GM19035 (cell line): ENCODE data around the gene CDHR3.

Experiments
- ATAC-seq: cut with Tn5 transposase; IDR thresholded peaks from one replicate; pipeline ENCODE4 v1.9.1; 2021; ENCODE audit not compliant: unreplicated experiment

CDHR3 gene

DNA sequence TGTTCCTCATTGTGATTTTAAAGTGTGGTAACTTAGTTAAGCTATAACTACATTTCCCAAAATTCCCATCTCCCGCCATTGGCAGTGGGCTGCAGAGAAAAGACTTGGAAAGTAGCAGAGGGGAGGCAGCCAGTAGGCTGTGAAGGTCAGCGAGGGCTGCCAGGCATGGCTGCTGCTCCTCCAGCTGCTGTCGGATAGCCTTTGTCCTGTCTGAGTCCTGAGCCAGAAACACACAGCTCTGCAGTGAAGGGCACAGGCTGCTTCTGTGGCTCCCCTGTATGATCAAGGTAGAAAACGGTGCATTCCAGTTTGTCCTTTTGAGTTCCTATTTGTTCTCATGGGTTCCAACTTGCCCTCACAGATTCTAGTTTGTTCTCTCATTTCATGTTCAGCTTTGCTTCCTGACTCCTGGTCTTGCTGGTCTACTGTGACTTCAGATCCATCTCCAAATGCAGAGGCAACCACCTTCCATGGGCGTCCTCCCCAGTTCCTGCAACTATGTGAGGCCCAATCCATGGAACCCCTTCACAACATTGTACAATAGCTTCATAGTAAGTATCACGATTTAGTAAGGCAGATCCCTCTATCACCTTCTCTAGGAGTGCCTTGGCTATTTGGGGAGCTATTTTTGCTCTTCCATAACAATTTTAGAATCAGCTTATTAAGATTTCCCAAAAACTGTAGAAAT lies 117.4 kb downstream of the CDHR3 start:
- no peak for ATAC-seq

DNA sequence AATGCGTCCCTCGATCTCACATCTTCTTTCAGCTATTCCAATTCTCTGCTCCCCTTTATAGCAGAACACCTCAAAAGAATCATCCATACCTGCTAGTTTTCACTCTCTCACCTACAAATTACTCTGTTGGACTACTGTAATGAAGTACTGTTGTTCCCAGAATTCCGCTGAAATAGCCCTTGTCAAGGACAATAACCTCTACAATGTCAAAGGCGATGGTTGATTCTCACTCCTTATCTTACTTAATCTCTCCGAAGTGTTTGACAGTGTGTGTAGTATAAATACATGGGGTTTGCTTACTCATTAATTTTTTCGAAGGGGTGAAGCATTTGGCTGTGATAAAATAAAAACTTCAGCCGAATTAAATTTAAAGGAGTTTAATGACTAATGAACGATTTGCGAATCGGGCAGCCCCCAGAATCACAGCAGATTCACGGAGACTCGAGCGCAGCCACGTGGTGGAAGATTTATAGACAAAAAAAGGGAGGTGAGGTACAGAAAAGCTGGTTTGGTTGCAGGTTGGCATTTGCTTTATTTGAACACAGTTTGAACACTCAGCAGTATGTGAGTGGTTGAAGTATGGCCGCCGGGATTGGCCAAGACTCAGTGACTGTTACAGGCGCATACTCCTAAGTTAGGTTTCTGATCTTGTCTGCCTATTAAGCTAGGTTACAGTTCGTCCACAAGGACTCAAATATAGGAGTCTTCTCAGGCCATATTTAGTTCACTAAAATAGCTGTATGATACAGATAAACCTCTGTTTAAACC lies 119.2 kb downstream of the CDHR3 start:
- no peak for ATAC-seq
